ENCODE results near the gene DAPK2. TPM values are rescaled to one million over a fixed set of nuclear protein-coding genes. Genes with fewer than 3 reads are reported as not detected.

The DAPK2 gene
- total and polyA plus RNA-seq, 2 of the 4 experiments (the other 2 are of a cell fraction), result 0.34 to 0.36 TPM

DNA sequence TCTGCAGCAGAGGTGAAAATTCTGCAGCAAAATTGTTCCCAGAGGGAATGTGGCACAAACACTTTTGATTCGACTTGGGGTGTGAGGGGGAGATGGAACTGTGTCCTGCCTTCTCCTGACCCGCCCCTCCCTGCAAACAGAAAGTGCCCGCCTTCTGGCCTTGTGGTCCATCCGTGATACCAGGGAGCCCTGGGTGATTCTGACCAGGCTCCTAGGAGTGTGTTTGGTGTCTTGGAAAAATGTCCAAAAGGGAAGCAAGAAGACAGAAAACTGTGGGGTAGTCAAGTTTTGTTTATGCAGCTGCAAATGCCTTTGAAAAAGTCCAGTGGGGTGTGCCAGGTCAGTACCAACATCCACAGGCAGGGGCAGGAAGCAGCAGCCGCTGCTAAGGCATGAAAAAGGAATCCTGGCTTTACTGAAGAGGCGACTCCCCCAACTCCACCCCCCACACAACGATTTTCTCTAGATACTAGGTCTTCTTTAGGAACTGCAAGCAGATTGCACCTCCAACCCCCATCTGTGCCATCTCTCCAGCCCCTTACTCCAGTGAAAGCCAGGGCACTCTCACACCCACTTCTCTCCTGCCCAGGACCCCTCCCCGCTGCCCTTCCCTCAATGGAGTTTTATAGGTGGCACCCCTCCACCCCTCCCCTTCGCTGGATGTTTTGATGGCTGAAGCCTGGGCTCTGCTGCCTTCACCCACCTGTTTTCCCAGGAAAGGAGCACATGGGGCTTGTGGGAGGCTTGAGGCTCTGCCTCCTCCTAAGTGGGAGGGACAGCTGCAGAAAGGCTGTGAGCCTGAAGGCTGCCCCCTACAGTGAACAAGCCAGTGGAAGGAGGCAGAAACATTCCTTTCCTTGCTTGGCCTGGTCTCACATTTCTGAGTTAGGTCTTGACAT lies 130.2 kb downstream of the DAPK2 start:
- H2BK5ac ChIP-seq (ENCODE audit: low read depth, low read length, poor library complexity, severe bottlenecking), result no peak overlapping the region
- no TSS peak for BruUV-seq (replicated peaks)
- no peak overlapping the region for H3K56ac ChIP-seq (ENCODE audit: extremely low read depth, insufficient read depth, low read length)
- H2BK20ac ChIP-seq (ENCODE audit: low read depth, low read length), result no peak overlapping the region
- DNase-seq (peak; percentile 53), ATAC-seq (ENCODE audit: low read depth) (peak; percentile 94)
- H3K9ac ChIP-seq (ENCODE audit: low read depth, low read length), result no peak overlapping the region
- H4K91ac ChIP-seq (ENCODE audit: insufficient read depth, low read depth, low read length), result no peak overlapping the region
- peaks cover 11% of the 10 kb centered on the region for H3K27me3 ChIP-seq (ENCODE audit: control insufficient read depth, insufficient read depth, low read length)
- no peak overlapping the region for H2BK15ac ChIP-seq (ENCODE audit: low read depth, low read length)
- ChIA-PET POLR2A (ENCODE audit: unreplicated experiment) (no interaction called here), CTCF (no interaction called here)
- no peaks in the 10 kb centered on the region; the same call in 1 of the 2 replicates for H3K9me1 ChIP-seq (ENCODE audit: insufficient read depth, low read length)
- H3K36me3 ChIP-seq (ENCODE audit: control insufficient read depth, insufficient read depth, low read length), result no peaks in the 10 kb centered on the region
- dilution Hi-C loops (cut with HindIII; ENCODE audit: low sequenced_read_pairs, unreplicated experiment), result no loop called here
- in situ Hi-C loops (cut with MboI; ENCODE audit: low sequenced_read_pairs), result no loop called here
- H3K79me1 ChIP-seq (ENCODE audit: low read depth in 1 of 2, low read length in 2 of 2), result no peaks in the 10 kb centered on the region
- H4K20me1 ChIP-seq (ENCODE audit: insufficient read depth, low read length), result no peaks in the 10 kb centered on the region
- no peak overlapping the region for H3K27ac ChIP-seq (ENCODE audit: insufficient read depth, low read length)
- H2AFZ ChIP-seq (replicated peaks; ENCODE audit: low read length, poor library complexity), result peak overlapping the region; percentile 14
- H3K18ac ChIP-seq (ENCODE audit: low read depth, low read length), result no peak overlapping the region
- peaks cover 7% of the 10 kb centered on the region; the same call in 1 of the 2 replicates for H3K4me1 ChIP-seq (ENCODE audit: control insufficient read depth, insufficient read depth, low read length)
- no peak overlapping the region for H4K8ac ChIP-seq (ENCODE audit: low read depth in 2 of 2, low read length in 2 of 2)
- no peak overlapping the region; the same call in 1 of the 2 replicates for H2AK5ac ChIP-seq (ENCODE audit: low read depth, low read length)
- H3K4me2 ChIP-seq (ENCODE audit: low read depth, low read length), result no peak overlapping the region; the same call in 1 of the 2 replicates
- H2BK120ac ChIP-seq (ENCODE audit: low read depth, low read length), result no peak overlapping the region
- H3K9me3 ChIP-seq (ENCODE audit: control insufficient read depth, insufficient read depth, low read length), result no peaks in the 10 kb centered on the region
- H4K5ac ChIP-seq (ENCODE audit: low read depth, low read length), result no peak overlapping the region
- no peak overlapping the region for H3K23ac ChIP-seq (ENCODE audit: low read depth, low read length)
- H3K14ac ChIP-seq (replicated peaks; ENCODE audit: low read depth, low read length), result no peak overlapping the region
- no peak overlapping the region for H3K4me3 ChIP-seq (ENCODE audit: insufficient read depth, low read depth, low read length)
- WGBS, 2 experiments (ENCODE audit: extremely low coverage in 2 of 2, insufficient read length in 1 of 2), result no CpG with 5 or more reads among the region's 9 CpGs
- H2AK9ac ChIP-seq (replicated peaks; ENCODE audit: low read depth, low read length, poor library complexity), result no peak overlapping the region
- intact Hi-C loops (cut with micrococcal nuclease), result no loop called here
- H3K4ac ChIP-seq (ENCODE audit: low read depth, low read length), result no peak overlapping the region
- TF ChIP-seq CTCF (conservative IDR thresholded peaks at IDR 0.05; ENCODE audit: low read depth, low read length) (peak; percentile 48), USF2 (IDR thresholded peaks at IDR 0.05; ENCODE audit: low read depth, low read length) (no peak), MAFK (IDR thresholded peaks at IDR 0.05; ENCODE audit: low read depth, low read length) (no peak), MAZ (IDR thresholded peaks at IDR 0.05; ENCODE audit: borderline replicate concordance, low read depth, low read length) (no peak), CHD1 (IDR thresholded peaks at IDR 0.05; ENCODE audit: low read depth, low read length) (no peak), RCOR1 (IDR thresholded peaks at IDR 0.05; ENCODE audit: insufficient replicate concordance, low read length) (no peak), POLR2A (IDR thresholded peaks at IDR 0.05; ENCODE audit: low read depth, low read length) (no peak), FOS (IDR thresholded peaks at IDR 0.05; ENCODE audit: low read depth, low read length) (no peak), CEBPB (IDR thresholded peaks at IDR 0.05; ENCODE audit: low read depth, low read length) (no peak), SMC3 (IDR thresholded peaks at IDR 0.05; ENCODE audit: low read depth, low read length) (peak; percentile 35), NFE2L2 (IDR thresholded peaks at IDR 0.05; ENCODE audit: low read depth, low read length) (no peak), MXI1 (IDR thresholded peaks at IDR 0.05; ENCODE audit: borderline replicate concordance, low read depth, low read length) (no peak), RAD21 (IDR thresholded peaks at IDR 0.05; ENCODE audit: low read length) (peak; percentile 42), ELK1 (IDR thresholded peaks at IDR 0.05; ENCODE audit: borderline replicate concordance, low read depth, low read length) (no peak), BHLHE40 (IDR thresholded peaks at IDR 0.05; ENCODE audit: low read depth, low read length) (no peak)
